C4-2B (cell line): ENCODE measurements around the gene SIGLEC1.

Experiments
- H3K27ac ChIP-seq: fragments of 450-650 bp; 2 replicates; pipeline ENCODE4 v1.5.1; 2017
- CTCF ChIP-seq: fragments of 450-650 bp; conservative IDR thresholded peaks from 2 replicates; pipeline ENCODE4 v1.5.1; 2017; ENCODE audit warnings: mild to moderate bottlenecking
- ZFX ChIP-seq: fragments of 450-650 bp; IDR thresholded peaks from 2 replicates; pipeline ENCODE4 v1.6.1; 2017

The SIGLEC1 gene

DNA sequence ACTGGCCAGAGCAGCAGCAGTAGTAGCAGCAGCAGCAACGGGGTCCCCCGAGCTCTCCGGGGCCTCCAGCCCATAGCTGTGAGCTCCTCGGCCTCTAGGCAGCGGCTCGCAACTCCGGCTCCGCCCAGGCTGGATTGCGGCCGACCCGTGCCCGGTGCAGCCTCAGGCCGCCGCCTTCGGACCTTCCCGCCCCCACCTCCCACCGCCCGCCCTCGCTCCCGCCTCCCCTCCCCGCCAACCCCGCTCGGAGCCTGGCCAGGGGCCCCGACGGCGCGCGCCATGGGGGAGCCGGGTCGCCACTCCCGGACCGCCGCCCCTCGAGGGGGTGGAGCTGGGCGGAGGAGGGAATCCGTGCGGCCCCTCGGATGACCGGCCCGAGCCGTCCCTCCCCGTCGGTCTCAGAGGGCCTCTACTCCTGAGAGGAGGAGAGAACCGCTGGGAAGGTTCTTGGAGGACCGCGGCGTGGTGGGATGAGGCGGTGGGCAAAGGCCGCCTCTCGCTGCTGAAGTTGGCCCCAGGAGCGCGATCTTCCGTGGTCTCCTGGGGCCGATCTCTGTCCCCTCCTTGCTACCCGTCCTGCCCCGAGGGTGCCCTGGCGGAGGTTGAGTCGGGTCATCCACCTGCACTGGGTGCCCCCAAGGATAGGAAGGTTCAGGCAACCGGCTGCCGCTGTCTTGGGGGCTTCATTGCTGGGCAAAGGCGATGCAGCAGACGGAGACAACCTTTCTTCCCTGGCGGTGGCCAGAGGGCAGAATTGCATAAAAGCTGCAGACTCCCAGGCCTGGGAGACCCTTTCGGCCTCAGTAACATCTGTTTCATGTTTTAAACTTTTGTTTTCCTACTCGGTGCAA is 30.2 kb downstream of the SIGLEC1 start, which contains the start of gene ADAM33:
Gene ADAM33 (minus strand): TSS at position 80 of the 851 bp plus-strand sequence. CDS start 6 bp downstream, at position 74.
- no peak within 1 kb of the TSS for H3K27ac ChIP-seq
- no peak for TF ChIP-seq CTCF
- no peak for TF ChIP-seq ZFX

DNA sequence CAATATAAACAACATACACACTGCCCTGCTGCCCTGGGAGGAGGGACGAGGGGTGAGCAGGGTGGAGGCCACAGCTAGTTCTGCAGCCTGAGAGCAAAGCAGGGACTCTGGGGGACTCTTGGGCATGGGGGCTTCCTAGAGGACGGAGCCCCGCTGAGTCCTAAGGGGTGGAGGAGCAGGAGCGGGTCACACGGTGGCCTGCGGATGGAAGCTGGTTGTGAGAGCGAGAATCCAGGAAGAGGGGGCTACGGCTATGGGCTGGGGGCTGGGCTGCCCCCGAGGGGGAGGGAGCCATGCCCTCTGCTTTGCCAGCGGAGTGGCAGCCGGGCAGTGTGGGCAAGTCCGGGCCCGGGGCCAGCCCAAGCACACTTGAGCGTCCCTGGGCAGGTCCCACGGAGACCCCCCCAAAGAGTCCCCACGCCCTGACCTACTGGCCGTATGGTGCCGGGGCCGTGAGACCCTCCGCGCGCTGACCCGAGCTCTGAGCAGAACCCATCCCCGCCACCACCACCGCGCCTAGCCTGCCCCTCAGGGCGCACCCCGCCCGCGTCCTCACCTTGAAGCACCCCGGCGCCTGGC is 31.0 kb downstream of the SIGLEC1 start:
- TF ChIP-seq ZFX (no peak), CTCF (no peak)
- H3K27ac ChIP-seq, result no peak overlapping the region

- TF ChIP-seq ZFX, result no peak
- H3K27ac ChIP-seq, result no peak overlapping the region
Observed at GRCh38 chr20:3680701-3681351, 31.6 kb downstream of the SIGLEC1 start.

- H3K27ac ChIP-seq, result no peak overlapping the region
- no peak for TF ChIP-seq CTCF
- TF ChIP-seq ZFX, result no peak
Observed at GRCh38 chr20:3679749-3680700, 32.4 kb downstream of the SIGLEC1 start.

- H3K27ac ChIP-seq, result no peak overlapping the region
- TF ChIP-seq ZFX, result no peak
Observed at GRCh38 chr20:3678856-3679720, 33.3 kb downstream of the SIGLEC1 start.

DNA sequence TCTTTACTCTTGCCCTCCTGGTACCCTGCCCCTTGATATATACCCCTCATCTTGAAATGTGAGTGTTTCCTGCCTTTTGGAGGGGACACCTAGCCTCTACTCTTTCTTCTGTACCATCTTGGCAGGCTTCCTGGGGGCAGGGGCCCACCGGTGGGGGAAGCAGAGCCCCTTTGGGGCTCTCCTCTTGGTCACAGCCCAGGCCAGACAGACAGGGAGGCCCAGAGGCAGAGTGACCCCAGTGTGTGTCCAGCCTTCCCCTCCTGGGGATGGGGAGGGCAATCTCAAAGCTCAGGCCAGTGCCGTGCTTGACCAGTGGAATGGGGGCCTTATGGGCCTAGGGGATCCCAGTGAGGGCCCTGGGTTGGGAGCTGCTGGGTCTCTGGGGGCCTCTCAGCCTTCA is 34.2 kb downstream of the SIGLEC1 start:
- H3K27ac ChIP-seq, result no peak overlapping the region
- no peak for TF ChIP-seq ZFX
- no peak for TF ChIP-seq CTCF

DNA sequence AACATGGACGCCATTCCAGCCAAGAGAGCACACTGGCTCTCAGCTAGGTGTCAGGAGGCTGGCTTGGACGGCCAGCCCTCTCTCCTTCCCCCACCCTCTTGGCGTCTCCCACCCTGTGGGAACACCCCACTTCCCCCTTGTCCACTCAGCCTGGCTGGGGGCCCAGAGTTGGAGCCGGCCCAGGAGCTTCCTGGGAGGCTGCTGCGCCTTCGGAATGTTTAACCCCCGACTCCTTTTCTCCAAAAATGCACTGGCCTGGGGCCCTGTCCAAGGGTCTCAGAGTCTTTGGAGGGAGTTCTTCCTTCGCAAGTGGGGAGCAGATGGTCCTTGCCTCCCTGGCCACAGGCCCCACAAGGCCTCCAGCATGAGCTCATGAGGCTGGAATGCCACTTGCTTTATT is 34.7 kb downstream of the SIGLEC1 start:
- no peak overlapping the region for H3K27ac ChIP-seq
- TF ChIP-seq CTCF (no peak), ZFX (no peak)
